Measurements from ENCODE around the gene VDR.
A peak's percentile ranks its signal among the peaks of the same experiment; 100 is the strongest.

VDR gene

GRCh38 chr12:47930634-47931033 lies 25.8 kb upstream of the VDR start:
- no peak for DNase-seq (ENCODE audit: low spot score)

GRCh38 chr12:47927346-47927745 lies 22.6 kb upstream of the VDR start:
- no peak for DNase-seq (ENCODE audit: low spot score)

GRCh38 chr12:47921907-47922306 lies 17.1 kb upstream of the VDR start:
- no peak for DNase-seq (ENCODE audit: low spot score)

GRCh38 chr12:47920913-47921312 lies 16.1 kb upstream of the VDR start:
- DNase-seq (ENCODE audit: low spot score): no peak

GRCh38 chr12:47913081-47913480 lies 8.3 kb upstream of the VDR start:
- DNase-seq (ENCODE audit: low spot score): no peak

GRCh38 chr12:47912556-47912955 lies 7.8 kb upstream of the VDR start:
- no peak for DNase-seq (ENCODE audit: low spot score)

- no peak for DNase-seq (ENCODE audit: low spot score)
Measured at GRCh38 chr12:47910981-47911380, 6.2 kb upstream of the VDR start.

- DNase-seq (ENCODE audit: low spot score): no peak
Measured at GRCh38 chr12:47910486-47910885, 5.7 kb upstream of the VDR start.

- DNase-seq (ENCODE audit: low spot score): no peak
Measured at GRCh38 chr12:47909839-47910465, 5.2 kb upstream of the VDR start.

- DNase-seq (ENCODE audit: low spot score): no peak
Measured at GRCh38 chr12:47908738-47909137, 3.9 kb upstream of the VDR start.

- no peak for DNase-seq (ENCODE audit: low spot score)
Measured at GRCh38 chr12:47907851-47908454, 3.2 kb upstream of the VDR start.

- DNase-seq (ENCODE audit: low spot score): peak; percentile 60
Measured at GRCh38 chr12:47903927-47904712, 674 bp downstream of the VDR start.

- no peak for DNase-seq (ENCODE audit: low spot score)
Measured at GRCh38 chr12:47903151-47903611, 1.6 kb downstream of the VDR start.

- DNase-seq (ENCODE audit: low spot score): no peak
Measured at GRCh38 chr12:47902131-47902639, 2.6 kb downstream of the VDR start.

GRCh38 chr12:47901718-47902093 lies 3.1 kb downstream of the VDR start:
- no peak for DNase-seq (ENCODE audit: low spot score)

- peak; percentile 14 for DNase-seq (ENCODE audit: low spot score)
Measured at GRCh38 chr12:47901063-47901717, 3.6 kb downstream of the VDR start.

- no peak for DNase-seq (ENCODE audit: low spot score)
Measured at GRCh38 chr12:47900131-47901062, 4.4 kb downstream of the VDR start.

GRCh38 chr12:47899466-47899865 lies 5.3 kb downstream of the VDR start:
- DNase-seq (ENCODE audit: low spot score): no peak

- DNase-seq (ENCODE audit: low spot score): no peak
Measured at GRCh38 chr12:47896633-47897032, 8.2 kb downstream of the VDR start.

GRCh38 chr12:47896022-47896421 lies 8.8 kb downstream of the VDR start:
- no peak for DNase-seq (ENCODE audit: low spot score)

- no peak for DNase-seq (ENCODE audit: low spot score)
Measured at GRCh38 chr12:47894652-47895051, 10.1 kb downstream of the VDR start.

Measured in kidney capillary endothelial cell (primary cell).